Body of pancreas (tissue), 4 donors: ENCODE results near the gene AADACL3. TPM values are rescaled to one million over a fixed set of nuclear protein-coding genes. Genes with fewer than 3 reads are reported as not detected.

Source experiments
- ATAC-seq: fragments of 150-250 bp; one replicate; pipeline ENCODE4 v1.9.1; 2016
- DNase-seq, 4 donors: peaks; one replicate each; pipeline ENCODE4 v3.0.0-alpha.2; 2019
- H3K27ac ChIP-seq, 4 donors: fragments of 200-600 bp; sonication (generic); 1 replicate in 3 of 4; 2 replicates in 1 of 4; pipeline versions ENCODE4 v1.5.1 to v1.6.1; 2016 to 2019; ENCODE audit warnings: mild to moderate bottlenecking in 1 of 4, mixed read lengths in 1 of 4, moderate library complexity in 1 of 4
- H3K27me3 ChIP-seq, 2 donors: fragments of 200-600 bp; sonication (generic); one replicate each; pipeline ENCODE4 v1.6.0; 2016; ENCODE audit warnings: mild to moderate bottlenecking in 1 of 2
- H3K36me3 ChIP-seq, 2 donors: fragments of 200-600 bp; sonication (generic); replicated peaks in 1 of 2; 2 replicates each; pipeline ENCODE4 v1.5.1; 2016; ENCODE audit warnings: low read depth in 2 of 2; ENCODE audit not compliant: insufficient read depth in 1 of 2
- H3K4me1 ChIP-seq: fragments of 200-600 bp; sonication (generic); one replicate; pipeline ENCODE4 v1.6.0; 2016
- H3K4me3 ChIP-seq, 2 donors: fragments of 200-600 bp; sonication (generic); 1 replicate in 1 of 2; 2 replicates in 1 of 2; pipeline ENCODE4 v1.5.1; 2016 to 2019
- H3K9me3 ChIP-seq, 3 donors: fragments of 200-600 bp; sonication (generic); 1 replicate in 2 of 3; 2 replicates in 1 of 3; pipeline ENCODE4 v1.5.1; 2016
- POLR2A ChIP-seq, 3 donors: fragments of 450-650 bp; IDR thresholded peaks; one replicate each; pipeline ENCODE4 v1.6.1; 2016; ENCODE audit warnings: antibody characterized with exemption in 3 of 3, mild to moderate bottlenecking in 2 of 3
- whole genome bisulfite sequencing, 2 donors: methylation state at CpG; one replicate each; pipeline ENCODE4 v1.1.5; 2017; 5-methylcytosine and 5-hydroxymethylcytosine counted together
- intact Hi-C: fragments of 100-400 bp; cut with DNase I; formaldehyde crosslinking; loops from one replicate; pipeline ENCODE4 v1.15.1; 2023
- total RNA-seq, 2 donors: library from RNA; depleted of rRNA; stranded (reverse); fragments of >200 nt; gene quantifications; one replicate each; pipeline ENCODE4 v1.1.0, GENCODE V29; 2016
- TF ChIP-seq, protein P1 (sequence below), 7 experiments: fragments of 450-650 bp in 4 of 7; fragments of 200-600 bp in 3 of 7; sonication (generic) in 3 of 7; IDR thresholded peaks; one replicate each; pipeline ENCODE4 v1.5.1; 2016 to 2019; ENCODE audit warnings: antibody characterized with exemption in 7 of 7

AADACL3 gene
- total RNA-seq, 2 donors from 2014 or later = not detected

DNA sequence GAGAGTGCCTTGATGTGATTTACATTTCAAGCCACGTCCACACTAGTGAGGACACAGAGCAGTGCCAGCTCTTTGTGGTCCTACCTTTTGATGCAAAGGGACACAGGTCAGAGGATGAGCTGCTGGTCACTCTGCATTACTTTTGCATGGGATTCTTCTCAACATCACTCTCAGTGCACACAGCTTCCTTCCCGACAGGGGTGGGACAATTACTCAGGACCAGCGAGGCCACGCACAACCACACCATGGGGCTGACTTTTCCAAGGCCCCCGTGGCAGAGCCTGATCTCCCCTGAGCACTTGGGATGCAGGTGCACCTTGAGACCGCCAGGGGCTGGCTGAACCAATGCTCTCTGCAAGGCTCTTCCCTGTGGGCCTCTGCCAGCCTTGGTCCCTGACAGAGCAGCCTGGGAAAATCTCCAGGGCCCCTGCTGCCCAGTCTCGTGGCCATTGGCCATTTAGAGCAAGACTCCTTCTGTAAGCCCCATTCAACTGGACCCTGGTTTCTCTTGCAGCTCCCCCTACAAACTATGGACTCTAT is 44.4 kb downstream of the AADACL3 start:
- H3K27me3 ChIP-seq = no peaks in the 10 kb centered on the region
- no peak overlapping the region for H3K4me3 ChIP-seq
- DNase-seq = no peak
- no peaks in the 10 kb centered on the region for H3K36me3 ChIP-seq
- intact Hi-C loops = no loop called here
- no peaks in the 10 kb centered on the region for H3K4me1 ChIP-seq
- no peak overlapping the region for H3K27ac ChIP-seq
- 40 to 49% methylated on average over 1 to 7 of the region's 7 CpGs for WGBS, 2 donors
- no peak for ATAC-seq
- no peaks in the 10 kb centered on the region for H3K9me3 ChIP-seq
- TF ChIP-seq, protein P1, sequence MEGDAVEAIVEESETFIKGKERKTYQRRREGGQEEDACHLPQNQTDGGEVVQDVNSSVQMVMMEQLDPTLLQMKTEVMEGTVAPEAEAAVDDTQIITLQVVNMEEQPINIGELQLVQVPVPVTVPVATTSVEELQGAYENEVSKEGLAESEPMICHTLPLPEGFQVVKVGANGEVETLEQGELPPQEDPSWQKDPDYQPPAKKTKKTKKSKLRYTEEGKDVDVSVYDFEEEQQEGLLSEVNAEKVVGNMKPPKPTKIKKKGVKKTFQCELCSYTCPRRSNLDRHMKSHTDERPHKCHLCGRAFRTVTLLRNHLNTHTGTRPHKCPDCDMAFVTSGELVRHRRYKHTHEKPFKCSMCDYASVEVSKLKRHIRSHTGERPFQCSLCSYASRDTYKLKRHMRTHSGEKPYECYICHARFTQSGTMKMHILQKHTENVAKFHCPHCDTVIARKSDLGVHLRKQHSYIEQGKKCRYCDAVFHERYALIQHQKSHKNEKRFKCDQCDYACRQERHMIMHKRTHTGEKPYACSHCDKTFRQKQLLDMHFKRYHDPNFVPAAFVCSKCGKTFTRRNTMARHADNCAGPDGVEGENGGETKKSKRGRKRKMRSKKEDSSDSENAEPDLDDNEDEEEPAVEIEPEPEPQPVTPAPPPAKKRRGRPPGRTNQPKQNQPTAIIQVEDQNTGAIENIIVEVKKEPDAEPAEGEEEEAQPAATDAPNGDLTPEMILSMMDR (IDR thresholded peaks at IDR 0.05) = no peak

DNA sequence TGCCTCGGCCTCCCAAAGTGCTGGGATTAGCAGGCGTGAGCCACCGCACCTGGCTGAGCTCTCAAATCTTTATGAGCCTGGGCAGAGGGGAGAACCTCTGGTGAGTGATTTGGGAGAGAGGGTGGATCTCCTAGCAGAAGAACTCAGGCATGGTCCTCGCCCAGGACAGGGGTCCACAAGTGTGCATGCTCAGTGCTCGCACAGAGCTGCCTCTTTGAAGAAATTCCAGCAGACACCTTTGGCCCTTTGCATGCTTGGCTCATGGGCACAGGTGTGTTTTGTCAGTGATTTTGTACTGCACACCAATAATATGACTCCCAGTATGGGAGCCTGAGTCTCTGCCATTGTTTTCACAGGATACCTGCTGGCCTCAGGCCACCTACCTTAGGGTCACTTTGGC is 45.9 kb downstream of the AADACL3 start:
- Histone ChIP-seq H3K4me1 (no peaks in the 10 kb centered on the region), H3K36me3 (no peaks in the 10 kb centered on the region), H3K27me3 (no peaks in the 10 kb centered on the region), H3K9me3 (no peaks in the 10 kb centered on the region), H3K27ac (no peak overlapping the region), H3K4me3 (no peak overlapping the region)
- 71 to 76% methylated on average over 5 of the region's 5 CpGs for WGBS, 2 donors
- no peak for ATAC-seq
- intact Hi-C loops = no loop called here
- no peak for TF ChIP-seq POLR2A (IDR thresholded peaks at IDR 0.05)
- TF ChIP-seq, protein P1 (IDR thresholded peaks at IDR 0.05) = no peak
- no peak for DNase-seq

DNA sequence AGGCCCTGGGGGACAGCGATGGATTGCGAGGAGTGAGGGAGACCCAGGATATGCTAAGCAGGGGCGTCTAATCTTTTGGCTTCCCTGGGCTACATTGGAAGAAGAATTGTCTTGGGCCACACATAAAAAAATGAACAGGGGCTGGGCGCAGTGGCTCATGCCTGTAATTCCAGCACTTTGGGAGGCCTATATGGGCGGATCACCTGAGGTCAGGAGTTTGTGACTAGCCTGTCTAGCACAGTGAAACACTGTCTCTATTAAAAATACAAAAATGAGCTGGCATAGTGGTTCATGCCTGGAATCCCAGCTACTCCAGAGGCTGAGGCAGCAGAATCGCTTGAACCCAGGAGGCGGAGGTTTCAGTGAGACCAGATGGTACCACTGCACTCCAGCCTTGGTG is 46.9 kb downstream of the AADACL3 start:
- no peak overlapping the region for H3K27ac ChIP-seq
- no peaks in the 10 kb centered on the region for H3K9me3 ChIP-seq
- DNase-seq (no peak), ATAC-seq (no peak)
- H3K4me3 ChIP-seq = no peak overlapping the region
- no peaks in the 10 kb centered on the region for H3K27me3 ChIP-seq
- 63 to 71% methylated on average over 7 of the region's 7 CpGs for WGBS, 2 donors
- TF ChIP-seq, protein P1 (IDR thresholded peaks at IDR 0.05) = no peak
- TF ChIP-seq POLR2A (IDR thresholded peaks at IDR 0.05) = no peak
- H3K36me3 ChIP-seq = no peaks in the 10 kb centered on the region
- intact Hi-C loops = no loop called here
- no peaks in the 10 kb centered on the region for H3K4me1 ChIP-seq

- intact Hi-C loops = no loop called here
- Histone ChIP-seq H3K27ac (no peak overlapping the region), H3K4me3 (no peak overlapping the region), H3K9me3 (no peaks in the 10 kb centered on the region), H3K27me3 (no peaks in the 10 kb centered on the region), H3K36me3 (no peaks in the 10 kb centered on the region), H3K4me1 (no peaks in the 10 kb centered on the region)
- ATAC-seq (no peak), DNase-seq (no peak)
- WGBS, 2 donors = 63 to 68% methylated on average over 4 of the region's 4 CpGs
- TF ChIP-seq, protein P1 (IDR thresholded peaks at IDR 0.05) = no peak
These were observed 47.6 kb downstream of the AADACL3 start for GRCh38 chr1:12763479-12763878.

- no peaks in the 10 kb centered on the region for H3K9me3 ChIP-seq
- intact Hi-C loops = no loop called here
These were observed 48.1 kb downstream of the AADACL3 start for GRCh38 chr1:12764016-12764415.

More at GRCh38 chr1:12764016-12764415, 48.1 kb downstream of the AADACL3 start:
- Histone ChIP-seq H3K36me3 (no peaks in the 10 kb centered on the region), H3K4me1 (no peaks in the 10 kb centered on the region), H3K4me3 (no peak overlapping the region), H3K27ac (no peak overlapping the region), H3K27me3 (no peaks in the 10 kb centered on the region)
- no peak for TF ChIP-seq POLR2A (IDR thresholded peaks at IDR 0.05)
- TF ChIP-seq, protein P1 (IDR thresholded peaks at IDR 0.05) = no peak
- DNase-seq = no peak
- WGBS, 2 donors = 30 to 49% methylated on average over 3 to 5 of the region's 5 CpGs
- ATAC-seq = no peak
